ENCODE results near the gene HAUS3.
A peak's percentile ranks its signal among the peaks of the same experiment; 100 is the strongest.

Gene HAUS3

DNA sequence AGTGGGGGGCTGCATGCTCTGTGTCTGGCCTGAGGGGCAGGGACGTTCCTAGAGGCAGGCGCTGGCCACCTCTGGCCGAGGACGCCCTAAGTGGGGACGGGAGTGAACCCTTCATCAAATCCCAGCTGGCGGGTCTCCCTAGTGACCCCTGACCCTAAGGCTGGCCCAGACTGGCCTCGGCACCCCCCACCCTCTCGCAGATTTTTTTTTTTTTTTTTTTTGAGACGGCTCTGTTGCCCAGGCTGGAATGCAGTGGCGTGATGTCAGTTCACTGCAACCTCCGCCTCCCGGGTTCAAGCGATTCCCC, 21.0 kb upstream of the HAUS3 start:
- no peak for DNase-seq

DNA sequence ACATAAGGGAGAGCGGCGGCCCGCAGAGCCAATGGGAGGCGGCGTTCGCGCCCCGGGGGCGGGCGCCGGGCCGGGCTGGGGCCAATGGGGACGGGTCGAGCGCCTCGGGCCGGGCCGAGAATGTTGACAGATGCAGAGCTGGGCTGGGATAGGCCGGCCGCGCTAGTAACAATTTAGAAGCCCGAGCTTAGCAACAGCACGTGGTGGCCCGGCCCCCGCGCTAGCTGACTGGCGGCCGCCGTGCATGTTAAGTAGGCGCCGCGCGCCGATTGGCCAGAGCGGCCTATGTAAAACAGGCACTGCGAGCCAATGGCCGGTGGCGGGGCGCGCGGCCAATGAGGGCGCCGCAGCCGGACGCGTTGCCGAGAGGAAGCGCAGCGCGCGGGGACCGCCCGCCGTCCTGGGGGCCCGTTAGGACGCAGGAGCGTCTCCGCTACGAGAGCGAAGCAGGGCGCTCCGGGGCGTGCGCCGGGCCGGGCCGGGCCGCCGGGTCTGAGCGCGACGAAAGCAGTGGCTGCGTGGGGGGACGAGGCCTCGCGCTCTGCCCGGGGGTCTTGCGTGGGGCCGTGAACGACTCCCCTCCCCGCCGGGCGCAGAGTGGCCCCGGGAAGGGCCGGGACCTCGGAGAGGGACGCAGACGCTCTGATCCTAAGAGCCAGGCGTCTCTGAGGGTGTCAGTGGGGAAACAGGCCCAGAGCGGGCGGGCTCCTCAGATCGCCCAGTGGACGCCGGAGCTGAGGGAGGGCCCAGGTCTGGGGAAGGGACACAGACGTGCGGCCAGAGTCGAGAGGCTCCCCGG, 20.4 kb upstream of the HAUS3 start:
- peak; percentile 98 for DNase-seq

DNA sequence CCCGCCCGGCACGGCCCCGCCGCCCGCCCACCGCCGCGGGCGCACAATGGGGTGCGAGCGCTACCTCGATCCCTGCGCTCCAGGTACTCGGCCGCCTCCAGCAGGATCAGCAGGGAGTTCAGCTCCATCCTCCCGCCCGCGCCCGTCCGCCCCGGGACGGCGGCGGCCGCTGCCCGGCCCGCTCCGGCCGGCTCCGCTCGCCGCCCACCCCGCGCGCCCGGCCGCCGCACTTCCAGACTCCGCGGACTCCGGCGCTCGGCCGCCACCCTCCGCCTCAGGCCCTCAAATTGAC, 19.9 kb upstream of the HAUS3 start, which contains the start of gene MXD4:
TSS of gene MXD4 (minus strand) at position 257 of the 292 bp plus-strand sequence. CDS start at position 128, 129 bp downstream.
- no peak for DNase-seq

DNA sequence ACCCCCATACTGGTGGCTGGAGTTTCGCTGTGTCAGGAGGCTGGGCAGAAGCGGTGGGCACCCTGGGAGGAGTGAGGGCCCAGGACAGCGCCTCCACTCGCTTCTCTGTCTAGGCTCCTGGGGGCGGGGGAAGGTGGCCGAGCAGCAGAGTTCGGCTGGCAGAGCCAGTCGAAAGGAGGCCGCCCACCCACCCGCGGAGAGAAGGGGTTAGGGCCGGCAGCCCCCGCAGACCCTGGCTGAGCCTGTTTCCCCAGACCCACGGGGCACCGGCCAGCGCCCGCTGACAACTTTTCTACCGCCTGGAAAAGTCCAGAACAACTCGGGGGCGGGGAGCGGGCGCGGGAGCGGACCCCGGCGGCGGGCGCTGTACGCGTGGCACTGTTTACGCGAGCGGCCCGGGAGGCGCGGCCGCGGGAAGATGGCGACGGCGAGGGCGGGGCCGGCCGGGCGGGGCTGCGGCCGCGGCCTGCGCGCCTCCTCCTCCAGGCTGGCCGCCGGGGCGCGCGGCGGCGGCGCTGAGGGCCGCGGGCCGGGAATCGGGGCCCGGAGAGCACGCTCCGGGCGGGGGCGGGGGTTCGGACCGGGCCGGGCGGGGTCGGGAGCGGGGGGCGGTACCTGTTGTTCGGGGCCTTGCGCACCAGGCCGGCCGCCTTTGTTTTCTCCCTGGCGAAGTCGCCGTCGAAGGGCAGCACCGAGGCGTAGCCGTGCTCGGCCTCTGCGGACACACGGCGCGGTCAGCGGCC, 19.4 kb upstream of the HAUS3 start:
- peak; percentile 71 for DNase-seq

DNA sequence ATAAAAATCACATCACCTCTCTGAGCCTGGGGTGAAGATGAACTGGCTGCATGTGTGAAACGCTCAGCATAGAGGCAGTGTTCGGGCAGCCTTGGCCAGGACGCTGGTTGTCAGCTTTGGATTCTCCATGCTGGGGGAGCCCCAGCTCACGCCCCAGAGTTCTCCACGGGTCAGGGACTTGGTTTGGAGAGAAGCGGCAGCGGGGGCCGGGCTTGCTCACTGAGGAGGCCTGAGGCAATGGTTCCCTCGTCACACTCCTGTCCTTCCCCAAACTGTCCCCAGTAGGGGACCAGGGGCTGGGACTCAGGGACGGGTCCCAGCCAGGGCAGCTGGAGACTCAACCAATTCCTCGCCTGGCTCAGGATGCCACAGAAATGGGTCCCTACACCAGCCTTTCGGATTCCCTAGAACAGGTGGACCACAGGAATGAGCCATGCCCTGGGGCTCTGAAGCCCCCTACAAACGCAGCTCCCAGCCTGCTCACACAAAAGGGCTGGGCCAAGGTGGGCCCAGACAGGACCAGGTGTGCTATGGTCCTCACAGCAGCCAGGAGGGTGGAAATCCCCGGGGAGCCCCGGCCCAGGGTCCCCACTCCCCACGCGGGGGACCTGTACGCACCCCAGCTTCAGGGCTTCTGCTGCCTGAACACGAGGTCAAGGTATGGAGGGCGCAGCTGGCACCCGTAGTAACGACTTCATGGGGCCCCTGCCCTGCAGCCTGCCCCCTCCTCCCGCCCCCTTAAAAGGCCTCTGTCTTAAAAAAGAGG, 18.6 kb upstream of the HAUS3 start:
- no peak for DNase-seq

DNA sequence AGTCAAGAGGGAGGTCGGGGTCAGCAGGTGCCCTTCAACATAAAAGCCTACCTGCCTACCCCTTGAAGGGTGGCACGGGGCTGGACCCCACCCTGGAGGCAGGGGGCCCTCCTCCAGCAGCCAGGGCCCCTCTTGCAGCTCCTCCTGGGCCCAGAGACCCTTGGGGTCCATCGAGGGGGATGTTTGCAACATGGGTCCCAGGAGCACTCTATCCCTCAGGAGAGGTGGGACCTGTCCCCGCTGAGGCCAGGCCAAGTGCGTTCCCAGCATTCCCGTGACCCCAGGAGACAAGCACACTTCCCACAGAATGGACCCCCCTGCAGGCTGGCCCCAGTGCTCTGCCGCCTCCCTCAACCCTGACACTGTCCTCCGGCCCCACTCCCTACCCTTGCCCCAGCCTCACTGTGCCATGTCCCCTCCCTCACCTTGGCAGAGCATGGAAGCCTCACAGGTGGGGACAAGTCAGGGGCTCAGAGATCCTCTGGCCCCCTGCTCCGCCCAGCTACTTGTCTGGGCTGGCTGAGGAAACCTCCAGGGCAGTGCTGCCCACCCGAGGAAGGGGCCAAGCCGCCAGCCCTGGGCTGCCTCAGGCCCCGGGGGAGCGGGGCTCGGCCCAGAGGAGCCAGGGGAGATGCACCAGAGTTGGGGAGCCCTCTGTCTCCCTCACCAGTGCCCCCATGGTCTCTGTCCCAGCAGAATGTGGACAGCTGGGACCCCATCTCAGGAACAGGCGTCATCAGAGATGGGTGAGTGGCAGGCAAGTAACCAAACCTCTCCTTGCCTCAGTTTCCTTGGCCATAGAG, 17.8 kb upstream of the HAUS3 start:
- peak; percentile 1 for DNase-seq

DNA sequence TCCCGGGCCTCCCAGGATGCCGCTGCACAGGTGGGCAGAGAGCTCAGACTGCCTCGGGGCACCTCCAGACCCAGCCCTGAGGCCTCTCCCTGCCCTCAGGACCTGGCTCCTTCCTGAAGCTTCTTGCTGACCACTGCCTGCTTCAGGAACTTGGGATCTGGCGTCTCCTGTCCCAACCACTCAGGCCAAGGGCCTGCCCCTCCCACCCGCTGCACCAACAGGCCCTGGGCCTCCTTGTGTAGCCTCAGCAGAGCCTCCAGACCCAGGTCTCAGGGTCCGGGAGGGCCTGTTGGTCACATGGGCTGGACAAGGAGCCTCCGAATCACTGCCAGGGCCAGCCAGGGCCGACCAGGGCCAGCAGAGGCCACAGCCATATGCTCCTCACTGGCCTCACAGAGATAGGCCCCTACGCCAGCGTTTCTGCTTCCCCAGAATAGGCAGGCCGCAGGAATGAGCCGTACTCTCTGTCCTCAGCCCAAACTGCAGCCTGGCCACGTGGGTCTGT, 17.2 kb upstream of the HAUS3 start:
- DNase-seq, result no peak

DNA sequence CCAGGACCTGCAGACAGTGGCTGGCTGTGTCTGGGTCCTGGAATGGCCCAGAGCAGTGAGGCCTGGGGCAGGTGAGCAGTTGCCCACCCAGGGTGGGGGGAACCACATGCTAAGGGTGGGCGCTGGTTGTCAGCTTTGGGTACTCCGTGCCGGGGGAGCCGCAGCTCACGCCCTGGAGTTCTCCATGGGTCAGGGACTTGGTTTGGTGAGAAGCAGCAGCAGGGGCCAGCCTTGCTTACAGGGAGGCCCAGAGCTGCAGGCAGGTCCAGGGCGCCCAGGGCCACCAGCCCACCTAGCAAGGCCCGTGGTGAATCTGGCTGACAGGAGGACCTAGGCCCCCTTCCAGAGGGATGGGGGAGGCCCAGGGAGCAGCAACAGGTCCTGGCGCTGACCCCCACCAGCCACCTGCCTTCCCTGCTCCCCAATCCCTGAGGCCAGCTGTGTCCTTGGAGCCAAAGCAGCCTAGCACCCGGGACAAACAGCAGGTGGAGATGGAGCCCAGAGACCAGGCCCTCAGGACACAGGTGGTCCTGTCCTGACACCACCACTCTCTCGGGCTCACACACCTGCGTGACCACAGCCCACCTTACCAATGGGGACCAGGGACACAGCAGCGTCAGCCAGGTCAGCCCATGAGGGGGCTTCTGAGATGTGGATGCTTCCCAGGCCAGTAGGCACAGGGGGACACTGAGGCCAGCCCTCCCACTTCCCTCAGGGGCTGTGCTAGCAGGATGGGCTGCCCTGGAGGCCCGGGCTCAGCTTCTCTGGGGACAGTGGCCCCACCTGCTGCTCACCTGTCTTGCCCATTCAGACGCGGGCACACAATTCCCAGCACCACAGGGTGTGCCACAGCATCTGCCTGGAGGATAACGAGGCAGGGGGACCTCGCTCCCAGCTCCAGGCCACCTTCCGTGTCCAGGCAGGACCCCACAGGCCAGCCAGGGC, 16.4 kb upstream of the HAUS3 start:
- peak; percentile 1 for DNase-seq

DNA sequence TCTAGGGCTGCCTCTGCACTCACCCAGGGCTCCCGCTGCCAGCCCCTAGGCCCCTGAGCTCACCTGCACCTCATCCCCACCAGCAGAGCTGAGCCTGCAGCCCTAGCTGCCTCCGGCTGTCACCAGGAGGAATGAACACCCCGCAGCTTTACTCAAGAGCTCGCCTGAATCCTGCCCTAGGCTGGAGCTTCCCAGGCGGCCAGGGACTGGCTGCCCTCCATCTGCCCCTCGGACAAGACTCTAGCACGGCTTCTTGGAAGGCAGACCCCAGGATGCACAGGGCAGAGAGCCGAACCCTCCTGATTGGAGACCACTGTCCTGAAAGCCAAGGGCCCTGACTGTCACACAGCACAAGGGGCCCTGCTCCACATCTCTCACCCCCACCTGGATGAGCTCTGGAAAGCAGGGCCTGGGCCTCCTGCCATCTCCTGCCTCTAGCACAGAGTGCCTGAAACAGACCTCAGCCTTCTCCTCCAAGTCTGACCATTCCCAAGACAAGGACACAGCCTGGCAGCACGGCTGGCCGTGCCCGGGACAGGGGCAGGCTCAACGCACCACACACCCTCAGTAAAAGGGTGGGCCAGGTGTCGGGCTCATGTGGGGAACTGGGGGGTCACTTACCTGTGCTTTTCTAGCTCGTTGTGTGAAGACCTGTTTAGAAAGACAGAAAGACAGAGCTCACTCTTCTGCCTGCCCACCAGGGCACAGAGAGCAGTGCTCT, 15.6 kb upstream of the HAUS3 start:
- DNase-seq, result no peak

DNA sequence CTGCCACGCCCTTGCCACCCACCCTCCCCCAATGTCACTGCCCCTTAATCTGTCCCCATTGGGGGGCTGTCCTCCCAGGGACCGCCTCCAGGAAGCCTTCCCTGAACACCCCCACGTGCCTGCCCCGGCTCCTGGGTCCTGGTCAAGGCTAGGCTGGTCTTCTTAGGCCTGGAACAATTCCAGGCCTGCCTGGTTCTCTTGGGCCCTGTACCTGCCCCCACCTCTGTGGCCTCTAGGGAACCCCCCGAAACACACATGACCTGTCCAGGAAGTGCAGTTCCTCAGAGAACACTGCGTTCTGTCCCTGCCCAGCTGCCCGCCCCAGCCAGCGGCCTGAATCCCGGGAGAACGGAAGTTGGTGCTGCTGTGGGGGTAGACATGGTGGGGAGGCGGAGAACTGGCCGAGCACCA, 14.9 kb upstream of the HAUS3 start:
- no peak for DNase-seq

DNA sequence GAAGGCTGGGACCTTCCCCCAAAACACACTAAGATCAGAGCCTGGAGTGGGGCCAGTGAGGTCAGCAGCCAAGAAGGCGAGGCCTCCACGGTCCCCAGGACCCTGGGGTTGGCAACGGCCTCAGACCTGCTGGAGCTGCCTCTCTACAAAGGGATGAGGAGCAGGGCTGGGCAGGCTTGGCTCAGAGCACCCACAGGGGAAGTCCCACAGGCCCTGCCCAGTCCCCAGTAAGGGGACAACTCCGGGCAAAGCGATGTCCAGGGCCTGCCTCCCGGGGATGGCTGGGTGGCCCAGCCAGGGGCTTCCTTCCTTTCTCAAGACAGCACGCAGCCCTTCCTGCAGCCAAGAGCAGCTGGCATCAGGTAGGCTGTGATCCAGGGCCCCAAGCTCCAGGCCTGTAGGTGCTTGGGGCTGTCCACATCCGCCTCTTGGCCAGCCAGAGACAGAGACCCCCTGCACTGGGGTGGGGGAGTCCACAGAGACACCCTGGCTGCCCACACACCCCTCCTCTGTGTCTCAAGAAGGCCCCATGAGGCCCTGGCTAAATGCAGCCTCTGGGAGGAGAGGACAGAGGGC, 14.3 kb upstream of the HAUS3 start:
- DNase-seq, result peak; percentile 1

DNA sequence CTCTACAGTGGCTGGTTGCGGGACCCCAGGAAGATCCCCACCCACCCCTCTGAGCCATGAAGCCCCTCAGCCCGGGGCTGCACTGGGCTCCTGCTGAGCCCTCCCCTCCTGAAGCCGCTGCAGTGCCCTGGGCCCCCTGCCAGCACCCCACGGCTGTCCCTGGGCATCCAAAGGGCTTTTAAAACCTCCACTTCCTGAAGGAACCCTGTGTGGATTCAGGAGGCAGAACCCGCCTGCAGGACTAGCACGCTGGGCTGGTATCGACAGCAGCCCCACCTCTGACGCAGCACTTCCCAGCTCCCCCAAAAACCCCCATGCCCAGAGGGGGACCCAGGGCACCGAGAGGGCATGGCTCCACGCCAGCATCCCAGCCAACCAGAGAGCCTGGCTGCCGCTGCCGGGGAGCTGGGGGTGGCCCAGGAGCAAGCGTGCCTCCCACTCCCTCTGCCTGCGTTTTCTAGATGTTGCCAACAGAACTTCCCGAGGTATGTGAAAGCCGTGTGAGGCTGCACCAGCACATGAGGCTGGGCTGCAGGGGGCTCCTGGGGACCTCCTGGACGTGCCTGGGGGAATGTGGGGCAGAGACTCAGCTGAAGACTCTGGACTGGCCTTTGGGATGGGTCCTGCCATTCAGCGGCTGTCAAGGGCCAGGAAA, 13.7 kb upstream of the HAUS3 start:
- peak; percentile 1 for DNase-seq

DNA sequence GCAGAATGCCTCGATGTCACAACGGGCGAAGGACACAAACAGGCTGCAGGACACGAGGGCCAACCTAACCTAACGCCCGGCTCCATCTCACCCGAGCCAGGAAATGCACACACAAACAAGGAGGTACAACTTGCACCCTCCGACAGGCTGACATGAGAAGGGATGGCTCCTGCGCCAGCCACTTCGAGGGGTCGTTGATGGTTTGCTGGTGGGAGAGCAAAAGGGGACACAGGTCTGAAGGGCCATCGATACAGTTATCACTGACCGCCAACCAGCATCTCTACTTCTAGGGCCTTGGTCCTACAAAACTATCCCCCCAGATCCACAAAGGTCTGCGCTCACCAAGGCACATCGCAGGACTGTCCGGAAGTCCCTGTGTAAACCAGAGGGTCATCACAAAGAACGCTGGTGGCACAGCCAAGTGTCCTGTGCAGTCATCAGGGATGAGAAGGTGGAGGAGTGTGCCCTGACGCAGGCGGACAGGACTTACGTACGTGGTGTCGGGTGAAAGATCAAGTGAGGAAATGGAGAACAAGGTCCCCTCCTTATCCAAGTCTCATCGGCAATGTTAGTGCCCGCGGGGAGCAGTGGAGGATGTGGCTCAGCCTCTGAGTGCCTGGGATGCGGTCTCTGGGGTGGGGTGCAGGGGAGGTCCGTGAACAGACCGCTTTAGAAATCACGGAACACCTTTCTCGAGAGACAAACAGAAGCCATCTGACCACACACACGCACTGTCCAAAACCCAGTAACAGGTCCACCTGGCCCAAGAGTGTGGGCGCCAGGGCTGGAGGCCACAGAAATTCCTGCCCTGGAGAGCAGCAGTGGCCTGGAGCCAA, 13.0 kb upstream of the HAUS3 start:
- DNase-seq, result no peak

DNA sequence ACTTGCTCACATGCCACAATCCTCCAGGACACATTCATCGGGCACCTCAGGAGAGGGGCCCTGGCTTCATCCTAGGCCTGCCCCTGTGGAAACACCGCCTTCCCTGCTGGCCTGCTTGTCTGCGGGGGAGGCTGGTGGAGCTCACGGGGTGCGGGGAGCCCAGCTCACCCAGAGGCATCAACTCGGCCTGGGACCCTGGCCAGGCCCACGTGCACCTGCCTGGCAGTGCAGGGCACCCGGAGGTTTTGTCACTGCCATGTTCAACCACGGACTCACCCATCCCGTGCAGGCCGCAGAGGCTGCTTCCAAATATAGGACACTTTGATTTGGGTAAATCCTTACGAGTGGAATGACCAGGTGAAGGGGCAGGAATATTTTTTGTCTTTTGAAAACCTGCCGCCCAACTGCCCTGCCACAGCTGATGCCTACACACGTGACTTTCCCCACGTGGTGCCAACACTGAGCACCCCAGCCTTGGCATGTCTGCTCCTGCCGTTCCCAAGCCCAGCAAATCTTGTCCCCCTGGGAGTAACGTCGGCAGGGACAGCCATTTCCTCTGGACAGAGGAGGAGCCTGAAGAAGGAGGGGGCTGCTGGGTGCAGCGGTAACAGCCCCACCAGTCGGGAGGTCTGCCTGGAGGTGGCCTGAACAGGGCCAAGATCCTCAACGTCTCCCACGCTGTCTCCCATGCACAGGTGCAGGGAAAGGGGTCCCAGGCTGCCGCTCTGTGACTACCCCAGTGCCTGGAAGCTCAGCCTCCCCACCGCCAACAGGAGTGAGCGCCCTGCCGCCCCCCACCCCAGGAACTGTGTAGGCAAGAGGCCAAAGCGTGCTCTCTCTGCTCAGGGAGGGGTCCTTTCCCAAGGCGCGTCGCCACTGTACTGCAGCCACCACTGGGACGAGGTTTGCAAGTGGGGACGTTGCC, 11.5 kb upstream of the HAUS3 start:
- peak; percentile 0 for DNase-seq

DNA sequence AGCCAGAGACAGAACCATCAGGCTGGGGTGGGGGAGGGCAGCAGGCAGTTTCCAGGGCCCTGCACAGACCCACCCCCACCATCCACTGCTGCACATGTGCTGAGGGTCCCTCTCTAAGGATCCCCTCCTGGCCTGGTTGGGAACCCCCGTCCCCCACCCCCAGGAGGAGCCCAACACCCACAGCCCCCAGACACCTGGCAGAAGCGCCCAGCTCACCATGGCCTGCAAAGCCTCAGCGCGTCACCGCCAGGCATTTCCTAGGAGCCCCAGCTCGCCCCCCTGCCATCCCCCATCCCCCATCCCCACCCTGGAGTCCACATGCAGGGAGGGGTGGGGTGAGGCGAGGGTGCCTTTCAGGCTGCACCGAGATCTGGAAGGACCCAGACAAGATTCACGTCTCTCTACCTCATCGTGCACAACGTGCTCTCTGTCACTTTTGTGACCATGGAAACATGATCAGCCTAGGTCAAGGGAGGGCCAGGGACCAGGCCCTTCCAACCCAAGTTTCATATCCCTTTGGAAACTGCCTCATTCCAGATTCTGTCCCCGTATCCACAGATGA, 10.7 kb upstream of the HAUS3 start:
- peak; percentile 0 for DNase-seq

DNA sequence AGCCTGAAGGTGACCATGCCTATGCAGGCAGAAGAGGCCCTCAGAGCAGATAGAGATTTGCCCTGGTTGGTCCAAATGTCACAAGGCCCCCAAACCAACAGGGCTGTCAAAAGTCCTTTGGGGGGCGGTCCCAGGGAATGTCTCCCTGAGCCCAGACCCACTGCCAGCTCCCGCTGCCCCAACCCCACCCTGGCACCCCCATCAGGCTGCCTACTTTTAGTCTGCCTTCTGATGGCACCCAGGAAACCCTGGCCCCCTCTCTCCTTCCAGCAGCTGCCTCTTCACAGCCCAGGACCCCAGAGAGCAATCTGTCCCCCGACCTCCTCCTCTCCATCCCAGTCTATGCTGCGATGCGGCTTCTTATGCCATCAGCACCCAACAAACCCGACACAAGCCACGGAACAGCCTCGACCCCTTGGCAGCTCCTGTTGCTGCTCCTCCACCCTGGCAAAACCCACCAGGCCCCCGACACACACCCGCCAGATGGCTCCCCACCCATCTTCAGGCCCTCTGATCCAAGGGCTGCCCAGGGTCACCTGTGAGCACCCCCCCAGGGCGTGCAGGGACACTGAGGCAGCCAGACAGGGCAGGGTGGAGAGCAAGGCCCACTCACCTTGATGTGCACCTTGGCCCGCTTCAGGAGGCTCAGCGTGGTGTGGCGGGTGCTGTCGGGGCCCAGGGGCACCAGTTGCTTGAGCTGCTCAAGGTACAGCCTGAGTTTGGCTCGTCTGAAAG, 10.0 kb upstream of the HAUS3 start:
- peak; percentile 0 for DNase-seq
